ENCODE results near the gene BORCS6.

- TF ChIP-seq POLR2A (IDR thresholded peaks at IDR 0.05; ENCODE audit: low read depth, low read length) (peak; percentile 81), CTCF (conservative IDR thresholded peaks at IDR 0.05; ENCODE audit: low read depth, low read length) (no peak), FOS (IDR thresholded peaks at IDR 0.05; ENCODE audit: low read depth, low read length) (peak; percentile 9; the same call in 1 of the 2 replicates), BHLHE40 (IDR thresholded peaks at IDR 0.05; ENCODE audit: low read depth, low read length) (peak; percentile 77), RAD21 (IDR thresholded peaks at IDR 0.05; ENCODE audit: low read length) (0 out of 2 replicates have a peak, but pooled peaks have one; percentile 5), USF2 (IDR thresholded peaks at IDR 0.05; ENCODE audit: low read depth, low read length) (0 out of 2 replicates have a peak, but pooled peaks have one; percentile 27), SMC3 (IDR thresholded peaks at IDR 0.05; ENCODE audit: low read depth, low read length) (no peak), ELK1 (IDR thresholded peaks at IDR 0.05; ENCODE audit: borderline replicate concordance, low read depth, low read length) (no peak), MAFK (IDR thresholded peaks at IDR 0.05; ENCODE audit: low read depth, low read length) (no peak)
Measured at GRCh38 chr17:8153957-8154607, 35.9 kb downstream of the BORCS6 start.

Data from IMR-90 (cell line).